ENCODE measurements around the gene EPHA7. TPM values are rescaled to one million over a fixed set of nuclear protein-coding genes. Genes with fewer than 3 reads are reported as not detected.

EPHA7 gene
- total RNA-seq, 1 donor from 2014 or later = not detected

- H3K27me3 Mint-ChIP-seq = no peaks in the 10 kb centered on the region
- DNase-seq = no peak
- no peaks in the 10 kb centered on the region for H3K36me3 Mint-ChIP-seq (ENCODE audit: low read depth)
- no peaks in the 10 kb centered on the region for H3K4me1 Mint-ChIP-seq
- no peaks in the 10 kb centered on the region for H3K9me3 Mint-ChIP-seq
- intact Hi-C loops (cut with micrococcal nuclease) = no loop called here
- no peak overlapping the region for H3K27ac Mint-ChIP-seq
- H3K4me3 Mint-ChIP-seq = no peak overlapping the region
Measured at GRCh38 chr6:93325761-93326160, 93.6 kb downstream of the EPHA7 start.

GRCh38 chr6:93323630-93324029 lies 95.7 kb downstream of the EPHA7 start:
- Mint-ChIP-seq H3K36me3 (ENCODE audit: low read depth) (no peaks in the 10 kb centered on the region), H3K27ac (no peak overlapping the region), H3K4me3 (no peak overlapping the region), H3K9me3 (no peaks in the 10 kb centered on the region), H3K4me1 (no peaks in the 10 kb centered on the region), H3K27me3 (no peaks in the 10 kb centered on the region)
- intact Hi-C loops (cut with micrococcal nuclease) = no loop called here
- DNase-seq = no peak

- intact Hi-C loops (cut with micrococcal nuclease) = no loop called here
- Mint-ChIP-seq H3K36me3 (ENCODE audit: low read depth) (no peaks in the 10 kb centered on the region), H3K4me3 (no peak overlapping the region), H3K4me1 (no peaks in the 10 kb centered on the region), H3K27me3 (no peaks in the 10 kb centered on the region), H3K9me3 (no peaks in the 10 kb centered on the region), H3K27ac (no peak overlapping the region)
- no peak for DNase-seq
Measured at GRCh38 chr6:93322651-93323050, 96.7 kb downstream of the EPHA7 start.

GRCh38 chr6:93319304-93319703 lies 100.1 kb downstream of the EPHA7 start:
- Mint-ChIP-seq H3K4me1 (no peaks in the 10 kb centered on the region), H3K27ac (no peak overlapping the region), H3K27me3 (no peaks in the 10 kb centered on the region), H3K36me3 (ENCODE audit: low read depth) (no peaks in the 10 kb centered on the region), H3K9me3 (no peaks in the 10 kb centered on the region), H3K4me3 (no peak overlapping the region)
- no peak for DNase-seq
- intact Hi-C loops (cut with micrococcal nuclease) = no loop called here

GRCh38 chr6:93318121-93318520 lies 101.2 kb downstream of the EPHA7 start:
- Mint-ChIP-seq H3K4me3 (no peak overlapping the region), H3K4me1 (no peaks in the 10 kb centered on the region), H3K27ac (no peak overlapping the region), H3K36me3 (ENCODE audit: low read depth) (no peaks in the 10 kb centered on the region), H3K27me3 (no peaks in the 10 kb centered on the region), H3K9me3 (no peaks in the 10 kb centered on the region)
- intact Hi-C loops (cut with micrococcal nuclease) = no loop called here
- DNase-seq = no peak

GRCh38 chr6:93317592-93317991 lies 101.8 kb downstream of the EPHA7 start:
- H3K27me3 Mint-ChIP-seq = no peaks in the 10 kb centered on the region
- no peaks in the 10 kb centered on the region for H3K36me3 Mint-ChIP-seq (ENCODE audit: low read depth)
- no peak for DNase-seq
- H3K9me3 Mint-ChIP-seq = no peaks in the 10 kb centered on the region
- no peaks in the 10 kb centered on the region for H3K4me1 Mint-ChIP-seq
- H3K27ac Mint-ChIP-seq = no peak overlapping the region
- intact Hi-C loops (cut with micrococcal nuclease) = no loop called here
- no peak overlapping the region for H3K4me3 Mint-ChIP-seq

- H3K4me3 Mint-ChIP-seq = no peak overlapping the region
- DNase-seq = no peak
- no peak overlapping the region for H3K27ac Mint-ChIP-seq
- H3K27me3 Mint-ChIP-seq = no peaks in the 10 kb centered on the region
- H3K36me3 Mint-ChIP-seq (ENCODE audit: low read depth) = no peaks in the 10 kb centered on the region
- no peaks in the 10 kb centered on the region for H3K9me3 Mint-ChIP-seq
- H3K4me1 Mint-ChIP-seq = no peaks in the 10 kb centered on the region
- intact Hi-C loops (cut with micrococcal nuclease) = no loop called here
Measured at GRCh38 chr6:93307505-93308409, 111.6 kb downstream of the EPHA7 start.

- intact Hi-C loops (cut with micrococcal nuclease) = no loop called here
- Mint-ChIP-seq H3K9me3 (no peaks in the 10 kb centered on the region), H3K27ac (no peak overlapping the region), H3K36me3 (ENCODE audit: low read depth) (no peaks in the 10 kb centered on the region), H3K27me3 (no peaks in the 10 kb centered on the region), H3K4me3 (no peak overlapping the region), H3K4me1 (no peaks in the 10 kb centered on the region)
- no peak for DNase-seq
Measured at GRCh38 chr6:93305088-93305487, 114.3 kb downstream of the EPHA7 start.

- Mint-ChIP-seq H3K4me1 (no peaks in the 10 kb centered on the region), H3K4me3 (no peak overlapping the region), H3K27ac (no peak overlapping the region), H3K27me3 (no peaks in the 10 kb centered on the region), H3K9me3 (no peaks in the 10 kb centered on the region), H3K36me3 (ENCODE audit: low read depth) (no peaks in the 10 kb centered on the region)
- intact Hi-C loops (cut with micrococcal nuclease) = no loop called here
- no peak for DNase-seq
Measured at GRCh38 chr6:93304505-93304904, 114.9 kb downstream of the EPHA7 start.

- Mint-ChIP-seq H3K27ac (no peak overlapping the region), H3K9me3 (no peaks in the 10 kb centered on the region), H3K27me3 (no peaks in the 10 kb centered on the region), H3K4me3 (no peak overlapping the region), H3K36me3 (ENCODE audit: low read depth) (no peaks in the 10 kb centered on the region), H3K4me1 (no peaks in the 10 kb centered on the region)
- no peak for DNase-seq
- intact Hi-C loops (cut with micrococcal nuclease) = no loop called here
Measured at GRCh38 chr6:93300661-93301060, 118.7 kb downstream of the EPHA7 start.

GRCh38 chr6:93299622-93300021 lies 119.7 kb downstream of the EPHA7 start:
- Mint-ChIP-seq H3K27ac (no peak overlapping the region), H3K4me3 (no peak overlapping the region), H3K9me3 (no peaks in the 10 kb centered on the region), H3K4me1 (no peaks in the 10 kb centered on the region), H3K36me3 (ENCODE audit: low read depth) (no peaks in the 10 kb centered on the region), H3K27me3 (no peaks in the 10 kb centered on the region)
- DNase-seq = no peak
- intact Hi-C loops (cut with micrococcal nuclease) = no loop called here

- Mint-ChIP-seq H3K27me3 (no peaks in the 10 kb centered on the region), H3K4me1 (no peaks in the 10 kb centered on the region), H3K4me3 (no peak overlapping the region), H3K27ac (no peak overlapping the region), H3K36me3 (ENCODE audit: low read depth) (no peaks in the 10 kb centered on the region), H3K9me3 (no peaks in the 10 kb centered on the region)
- DNase-seq = no peak
- intact Hi-C loops (cut with micrococcal nuclease) = no loop called here
Measured at GRCh38 chr6:93295631-93296030, 123.7 kb downstream of the EPHA7 start.

- H3K27ac Mint-ChIP-seq = no peak overlapping the region
- no peaks in the 10 kb centered on the region for H3K4me1 Mint-ChIP-seq
- intact Hi-C loops (cut with micrococcal nuclease) = no loop called here
- no peak for DNase-seq
- no peak overlapping the region for H3K4me3 Mint-ChIP-seq
- H3K27me3 Mint-ChIP-seq = no peaks in the 10 kb centered on the region
- H3K36me3 Mint-ChIP-seq (ENCODE audit: low read depth) = no peaks in the 10 kb centered on the region
- H3K9me3 Mint-ChIP-seq = no peaks in the 10 kb centered on the region
Measured at GRCh38 chr6:93294879-93295278, 124.5 kb downstream of the EPHA7 start.

- H3K9me3 Mint-ChIP-seq = no peaks in the 10 kb centered on the region
- H3K36me3 Mint-ChIP-seq (ENCODE audit: low read depth) = no peaks in the 10 kb centered on the region
- no peaks in the 10 kb centered on the region for H3K27me3 Mint-ChIP-seq
- H3K4me1 Mint-ChIP-seq = no peaks in the 10 kb centered on the region
- intact Hi-C loops (cut with micrococcal nuclease) = no loop called here
- DNase-seq = no peak
- H3K4me3 Mint-ChIP-seq = no peak overlapping the region
- H3K27ac Mint-ChIP-seq = no peak overlapping the region
Measured at GRCh38 chr6:93293872-93294271, 125.5 kb downstream of the EPHA7 start.

GRCh38 chr6:93293460-93293859 lies 125.9 kb downstream of the EPHA7 start:
- Mint-ChIP-seq H3K27ac (no peak overlapping the region), H3K4me3 (no peak overlapping the region), H3K27me3 (no peaks in the 10 kb centered on the region), H3K36me3 (ENCODE audit: low read depth) (no peaks in the 10 kb centered on the region), H3K4me1 (no peaks in the 10 kb centered on the region), H3K9me3 (no peaks in the 10 kb centered on the region)
- intact Hi-C loops (cut with micrococcal nuclease) = no loop called here
- no peak for DNase-seq

All from activated CD4-positive, alpha-beta T cell treated with anti-CD3 and anti-CD28 coated beads, Interleukin-2, amount 10 ng/mL, durations not matched to agents 24 days and 14 days (primary cell).